ENCODE measurements around the gene DAB1.
"Not testable (repeated sequence)": the region's sequence is repeated elsewhere in the genome, so short reads cannot be mapped to it uniquely, and the experiment has no call there.

Gene DAB1

DNA sequence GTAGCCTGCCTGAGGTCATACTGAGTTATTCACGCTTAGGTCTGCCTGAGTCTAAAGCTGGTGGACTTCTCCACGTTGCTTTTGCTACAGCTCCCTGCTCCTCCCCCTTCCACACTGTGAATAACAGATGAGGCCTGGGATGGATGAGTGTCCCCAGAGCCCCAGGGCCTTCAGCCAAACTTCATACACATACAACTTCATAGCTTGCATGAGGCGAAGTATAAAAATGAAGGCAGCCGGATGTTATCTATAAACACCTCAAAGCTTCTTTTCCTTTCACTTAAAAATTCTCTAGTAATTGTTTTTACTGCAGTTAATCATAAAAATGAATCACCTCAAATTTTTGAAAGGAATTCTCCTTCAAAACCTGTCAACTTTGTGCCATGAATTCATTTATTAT, 70.2 kb downstream of the DAB1 start:
- no peak for DNase-seq

DNA sequence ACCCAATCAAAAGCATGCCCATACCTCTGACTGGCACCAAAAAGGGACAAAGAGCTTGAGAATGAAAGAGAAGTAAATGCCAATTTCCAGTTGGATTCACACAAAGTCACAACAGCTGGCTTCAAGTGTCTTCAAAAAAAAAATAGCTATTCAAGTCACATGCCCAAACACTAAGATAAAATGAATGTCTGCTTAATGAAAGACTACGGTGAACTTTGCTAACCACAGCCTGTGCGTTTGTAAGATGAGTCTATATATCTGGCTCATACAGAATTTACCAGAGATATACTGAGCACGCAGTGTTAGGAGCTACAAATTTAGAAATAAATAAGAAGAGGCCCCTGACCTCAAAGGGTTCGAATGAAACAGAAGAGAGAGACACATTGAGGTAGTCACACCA, 73.2 kb downstream of the DAB1 start:
- DNase-seq = no peak

DNA sequence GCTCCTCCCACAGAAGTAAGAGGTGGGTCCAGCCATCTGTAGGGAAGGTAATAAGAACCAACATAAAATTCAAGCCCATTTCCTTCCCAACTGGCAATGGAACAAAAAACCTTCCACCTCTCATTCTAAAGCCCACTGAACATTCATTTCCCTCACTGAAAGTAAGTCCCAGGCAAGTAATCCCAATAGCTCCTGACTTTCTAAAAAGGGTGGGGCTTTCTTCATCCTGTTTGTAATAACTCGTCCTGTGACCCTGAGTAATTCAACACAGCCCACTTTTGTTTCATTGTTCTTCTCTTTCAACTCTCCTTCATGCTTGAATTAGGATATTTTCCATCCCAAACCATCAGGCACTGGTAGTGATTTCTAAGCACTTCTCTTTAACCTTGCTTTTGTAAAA, 74.9 kb downstream of the DAB1 start:
- DNase-seq = no peak

DNA sequence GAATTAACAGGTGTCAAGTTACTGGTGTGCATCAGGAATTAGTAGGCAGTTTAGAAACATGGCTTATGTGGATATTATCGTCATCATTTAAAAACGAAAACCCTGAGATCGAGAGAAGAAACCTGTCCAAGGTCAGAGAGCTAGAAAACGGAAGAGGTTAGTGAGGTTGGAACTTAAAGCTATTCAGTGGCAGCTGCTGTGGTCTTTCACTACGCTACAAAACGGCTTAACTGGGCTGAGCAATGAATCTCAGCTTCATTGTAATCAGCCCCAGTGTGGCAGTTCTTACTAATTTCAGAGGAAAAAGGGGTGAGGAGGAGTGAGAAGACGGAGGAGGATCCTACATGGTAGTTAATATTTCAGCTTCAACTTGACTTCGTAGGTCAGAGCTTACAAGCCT, 77.9 kb downstream of the DAB1 start:
- no peak for DNase-seq

DNA sequence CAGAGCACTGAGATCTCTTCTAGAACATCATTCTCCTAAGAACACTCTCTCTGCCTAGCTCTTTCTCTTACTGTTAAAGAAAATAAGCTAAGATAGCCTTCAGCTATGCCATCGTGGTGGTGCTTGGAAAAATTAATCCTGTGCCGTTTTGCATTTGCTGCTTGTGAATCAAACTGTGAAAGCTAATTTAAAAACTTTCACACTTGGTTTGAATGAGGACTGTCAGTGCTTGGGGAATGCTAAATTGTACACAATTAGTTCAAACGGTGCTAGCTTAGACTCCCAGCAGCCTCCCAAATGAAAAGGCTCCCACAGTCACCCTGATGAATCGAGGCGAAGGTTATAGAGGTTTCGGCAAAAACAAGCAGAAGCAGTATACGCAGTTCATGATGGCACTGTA, 79.6 kb downstream of the DAB1 start:
- DNase-seq = no peak

DNA sequence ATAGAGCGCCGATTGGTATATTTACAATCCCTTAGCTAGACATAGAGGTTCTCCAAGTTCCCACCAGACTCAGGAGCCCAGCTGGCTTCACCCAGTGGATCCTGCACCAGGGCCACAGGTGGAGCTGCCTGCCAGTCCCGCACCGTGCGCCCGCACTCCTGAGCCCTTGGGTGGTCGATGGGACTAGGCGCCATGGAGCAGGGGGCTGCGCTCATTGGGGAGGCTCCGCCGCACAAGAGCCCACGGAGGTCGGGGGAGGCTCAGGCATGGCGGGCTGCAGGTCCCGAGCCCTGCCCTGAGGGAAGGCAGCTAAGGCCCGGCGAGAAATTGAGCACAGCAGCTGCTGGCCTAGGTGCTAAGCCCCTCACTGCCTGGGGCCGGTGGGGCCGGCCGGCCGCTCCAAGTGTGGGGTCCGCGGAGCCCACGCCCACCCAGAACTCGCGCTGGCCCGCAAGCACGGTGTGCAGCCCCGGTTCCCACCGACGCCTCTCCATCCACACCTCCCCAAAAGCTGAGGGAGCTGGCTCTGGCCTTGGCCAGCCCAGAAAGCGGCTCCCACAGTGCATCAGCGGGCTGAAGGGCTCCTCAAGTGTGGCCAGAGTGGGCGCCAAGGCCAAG, 80.5 kb downstream of the DAB1 start:
- not testable (repeated sequence) for DNase-seq

DNA sequence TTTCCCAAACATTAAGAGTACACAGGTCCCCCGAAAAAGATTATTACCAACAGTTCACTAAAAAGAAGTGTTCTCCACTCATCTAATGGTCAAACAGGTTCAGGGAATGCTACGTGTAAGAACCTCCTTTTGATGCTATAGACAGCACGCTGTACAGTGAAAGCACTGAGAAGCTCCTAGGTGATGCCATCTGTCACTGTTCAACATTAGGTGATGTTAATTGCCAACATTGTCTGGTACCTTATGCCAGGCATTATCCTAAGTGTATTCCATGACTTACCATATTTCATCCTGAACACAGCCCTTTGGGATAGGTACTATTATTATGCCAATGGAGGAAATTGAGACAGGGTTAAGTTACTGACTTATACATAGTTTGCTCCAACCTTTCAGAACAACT, 82.1 kb downstream of the DAB1 start:
- DNase-seq = no peak

DNA sequence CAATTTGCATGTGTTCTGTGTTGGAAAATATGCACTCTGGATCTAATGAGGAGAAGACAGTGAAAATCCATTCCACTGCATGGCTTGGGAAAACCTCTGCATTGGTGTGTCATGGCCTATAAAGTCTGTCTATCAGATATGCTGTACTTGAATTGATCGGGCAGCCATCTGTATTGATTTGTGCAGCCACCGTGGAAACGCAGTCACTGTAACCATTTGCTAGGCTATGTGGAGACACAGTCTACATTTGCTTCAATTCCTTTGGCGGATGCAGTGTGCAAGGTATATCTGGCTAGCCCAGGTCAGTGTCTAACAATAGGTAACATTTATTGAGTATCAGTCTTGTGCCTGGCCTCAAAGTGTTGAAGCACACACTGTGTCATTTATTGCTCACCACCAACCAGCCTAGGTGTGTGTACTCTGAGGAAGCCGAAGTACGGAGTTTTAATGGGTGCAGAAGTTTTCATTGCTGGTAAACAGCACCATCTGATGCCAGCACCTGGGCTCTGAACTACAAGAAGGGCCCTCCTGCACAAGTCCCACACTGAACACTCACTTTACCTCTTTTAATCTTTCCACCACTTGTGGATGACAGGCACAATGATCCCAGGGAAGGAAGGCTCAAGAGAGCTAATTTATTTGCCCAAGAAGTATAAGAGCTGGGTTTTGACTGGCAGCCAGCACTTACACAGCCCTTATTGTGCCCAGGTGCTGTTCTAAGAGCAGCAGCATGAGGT, 83.4 kb downstream of the DAB1 start:
- DNase-seq = no peak

DNA sequence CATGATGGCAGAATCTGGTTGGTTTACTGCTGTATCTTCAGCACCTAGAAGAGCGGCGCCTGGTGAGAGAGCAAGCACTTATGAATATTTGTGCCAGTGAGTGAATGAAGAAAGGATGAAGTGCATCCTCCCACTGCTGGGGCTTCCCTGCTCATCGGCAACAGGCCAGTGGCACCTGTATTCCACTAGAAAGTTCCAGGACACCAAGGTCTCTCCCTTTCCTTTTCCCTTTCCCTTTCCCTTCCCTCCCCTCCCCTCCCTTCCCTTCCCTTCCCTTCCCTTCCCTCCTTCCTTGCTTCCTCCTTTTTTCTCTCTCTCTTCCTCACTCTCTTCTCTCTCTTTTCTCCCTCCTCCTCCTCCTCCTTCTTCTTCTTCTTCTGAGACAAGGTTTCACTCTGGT, 86.2 kb downstream of the DAB1 start:
- no peak for DNase-seq

DNA sequence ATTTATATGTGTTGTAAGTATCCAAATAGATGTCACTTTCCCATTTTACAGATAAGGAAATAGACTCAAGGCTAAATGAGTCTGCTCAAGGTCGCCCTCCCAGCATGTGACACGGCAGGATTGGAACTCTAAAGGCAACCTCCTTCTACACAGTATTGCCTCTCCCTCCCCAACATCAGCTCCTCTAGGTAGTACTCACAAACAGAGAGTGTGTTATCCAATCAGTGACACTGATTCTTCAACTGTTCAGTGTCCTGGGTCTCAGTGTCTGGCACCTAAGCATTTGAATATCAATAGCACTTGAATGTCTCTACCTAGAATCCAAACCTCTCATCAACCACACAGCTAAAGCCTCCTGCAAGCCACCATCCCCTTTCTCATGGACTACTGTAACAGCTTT, 87.1 kb downstream of the DAB1 start:
- no peak for DNase-seq

DNA sequence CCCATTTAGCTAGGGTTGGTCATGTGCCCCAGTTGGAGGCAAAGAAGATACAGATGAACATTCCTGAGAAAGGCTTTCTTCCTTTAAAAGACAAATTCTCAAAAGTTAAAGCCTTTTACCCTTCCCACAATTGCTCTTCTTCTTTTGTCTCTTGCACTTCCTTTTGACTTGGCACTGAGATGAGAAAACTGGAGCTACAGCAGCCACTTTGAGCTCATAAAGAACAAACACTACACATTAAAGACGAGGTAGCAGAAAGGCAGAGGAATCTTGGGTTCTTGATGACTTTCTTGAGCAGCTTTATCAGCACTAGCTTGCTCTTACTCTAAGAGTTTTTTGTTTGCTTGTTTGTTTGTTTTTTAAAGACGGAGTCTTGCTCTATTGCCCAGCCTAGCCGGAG, 92.2 kb downstream of the DAB1 start:
- DNase-seq = no peak

DNA sequence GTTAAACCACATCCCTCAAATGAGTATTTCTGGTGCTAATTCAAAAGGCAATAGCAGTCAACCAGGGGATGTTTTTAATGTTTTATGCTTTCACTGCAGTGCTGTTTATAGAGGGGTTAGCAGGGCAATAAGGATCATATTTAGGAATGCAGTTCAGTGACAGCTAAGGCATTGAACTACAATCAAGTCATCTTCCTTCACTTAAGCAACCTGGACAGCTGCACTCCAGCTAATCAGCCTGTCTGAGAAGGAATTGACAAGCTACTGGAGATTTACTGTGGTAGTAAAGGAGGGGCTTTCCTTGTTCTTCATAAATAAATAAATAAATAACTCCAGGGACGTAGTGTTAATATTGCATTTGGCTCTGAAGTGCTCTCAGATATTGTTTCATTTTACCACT, 93.9 kb downstream of the DAB1 start:
- DNase-seq = no peak

DNA sequence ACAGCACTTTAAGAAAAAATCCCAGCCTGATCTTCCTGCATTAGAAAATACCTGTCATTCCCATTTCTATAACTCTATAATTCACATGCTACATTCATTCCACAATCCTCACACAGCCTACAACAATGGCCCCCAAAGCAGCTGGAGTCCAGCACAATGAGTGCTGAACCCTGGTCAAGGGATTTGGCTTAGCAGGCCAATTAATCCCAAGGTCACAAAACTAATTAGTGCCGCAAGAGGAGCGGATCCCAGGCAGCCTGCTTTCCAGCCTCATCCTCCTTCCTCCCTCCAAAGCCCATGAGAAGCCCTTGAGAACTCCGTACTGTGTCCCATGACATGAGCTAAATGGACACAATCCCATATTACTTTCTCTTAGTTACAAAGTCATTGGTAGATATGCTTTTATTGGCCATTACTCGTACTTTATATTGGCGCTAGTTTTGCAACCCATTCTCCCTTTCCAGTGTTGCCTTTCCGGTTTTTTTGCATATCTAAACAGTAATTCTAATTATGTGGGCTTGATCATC, 94.8 kb downstream of the DAB1 start:
- no peak for DNase-seq

DNA sequence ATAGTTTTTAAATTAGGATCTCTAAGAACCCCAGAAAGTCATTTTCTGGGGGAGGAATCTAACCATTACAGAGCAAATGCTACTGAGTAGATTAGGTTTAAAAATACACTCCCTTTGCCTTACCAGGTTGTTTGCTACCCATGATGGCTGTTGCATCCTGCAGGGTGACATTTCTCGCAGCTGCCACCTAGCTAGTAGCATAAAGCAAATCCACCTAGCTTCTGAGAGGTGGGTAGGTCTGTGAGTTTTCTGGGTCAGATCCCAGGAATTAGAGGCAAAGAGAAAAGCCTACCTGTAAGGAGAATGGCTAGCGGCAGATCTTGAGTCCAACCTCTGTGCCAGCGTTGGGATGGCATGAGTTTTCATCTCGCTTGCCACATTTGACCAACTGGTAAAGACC, 95.9 kb downstream of the DAB1 start:
- no peak for DNase-seq

DNA sequence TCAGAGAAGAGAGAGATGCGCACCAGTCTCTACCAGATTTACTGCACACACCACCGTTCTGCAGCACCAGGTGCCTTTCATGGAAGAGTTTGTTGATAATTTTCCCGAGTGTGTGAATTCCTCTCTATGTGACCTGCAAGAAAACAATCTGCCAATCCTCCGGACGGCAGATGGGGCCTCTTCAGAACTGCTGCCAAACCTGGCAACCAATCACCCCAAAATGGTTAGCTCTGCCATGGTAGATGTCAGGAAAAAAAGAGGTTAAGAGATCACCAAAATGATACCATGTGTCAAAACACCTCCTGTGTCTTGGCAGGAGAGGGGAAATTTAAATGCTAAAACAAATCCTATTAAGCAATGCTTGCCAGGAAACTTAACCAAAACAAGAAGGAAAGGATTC, 96.5 kb downstream of the DAB1 start:
- DNase-seq = no peak

DNA sequence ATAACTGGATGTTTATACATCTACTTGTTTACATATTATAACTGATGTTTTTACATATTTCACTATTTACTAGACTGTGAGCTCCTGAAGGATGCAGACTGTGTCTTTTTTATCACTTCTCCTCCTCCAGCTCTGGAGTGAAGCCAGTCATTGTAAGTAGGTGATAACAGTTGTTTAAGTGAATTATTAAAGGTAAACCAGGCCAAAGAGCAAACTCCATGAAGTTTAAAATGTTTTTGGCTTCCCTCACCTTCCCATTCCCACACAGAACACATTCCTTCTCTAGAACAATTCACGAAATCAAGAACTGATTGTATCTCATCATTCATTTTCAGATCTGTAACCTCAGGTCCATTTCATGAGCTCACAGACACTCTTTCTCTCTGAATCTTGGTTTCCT, 98.3 kb downstream of the DAB1 start:
- no peak for DNase-seq

DNA sequence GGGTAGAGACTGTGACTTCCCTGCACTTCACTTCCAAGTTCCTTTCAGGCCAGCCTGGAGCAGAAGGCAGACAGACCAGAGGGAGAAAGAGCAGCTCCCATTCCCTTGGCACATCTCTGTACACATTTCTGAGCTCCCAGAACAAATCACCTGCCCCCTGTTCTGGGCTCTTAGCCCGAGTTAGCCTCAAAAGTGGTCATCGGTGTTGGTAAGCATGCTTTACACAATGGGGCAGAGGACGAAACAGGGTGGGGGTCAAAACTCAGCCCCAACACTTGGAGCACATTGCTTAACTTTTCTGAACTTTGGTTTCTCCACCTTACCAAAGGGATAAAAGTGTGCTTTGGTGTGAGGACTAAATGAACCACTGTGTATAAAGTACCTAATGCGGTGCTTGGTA, 98.7 kb downstream of the DAB1 start:
- DNase-seq = no peak

DNA sequence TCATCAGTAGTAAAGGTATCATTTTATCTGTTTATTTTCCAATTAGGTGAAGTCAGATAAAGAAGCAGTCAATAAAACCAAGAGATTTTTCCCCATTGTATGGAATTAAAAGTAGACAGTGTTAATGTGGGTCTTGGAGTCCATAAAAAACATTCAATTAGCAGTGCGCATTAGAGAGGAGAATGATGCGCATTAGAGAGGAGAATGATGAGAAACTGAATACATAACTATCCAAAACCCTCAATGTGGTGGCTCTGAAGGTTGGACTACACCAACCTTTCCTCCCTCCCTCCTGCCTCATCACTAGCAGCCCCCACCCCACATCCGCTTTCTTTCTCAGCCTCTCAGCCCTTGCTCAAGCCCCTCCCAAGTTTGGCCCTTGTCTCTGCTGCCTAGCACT, 99.5 kb downstream of the DAB1 start:
- no peak for DNase-seq

DNA sequence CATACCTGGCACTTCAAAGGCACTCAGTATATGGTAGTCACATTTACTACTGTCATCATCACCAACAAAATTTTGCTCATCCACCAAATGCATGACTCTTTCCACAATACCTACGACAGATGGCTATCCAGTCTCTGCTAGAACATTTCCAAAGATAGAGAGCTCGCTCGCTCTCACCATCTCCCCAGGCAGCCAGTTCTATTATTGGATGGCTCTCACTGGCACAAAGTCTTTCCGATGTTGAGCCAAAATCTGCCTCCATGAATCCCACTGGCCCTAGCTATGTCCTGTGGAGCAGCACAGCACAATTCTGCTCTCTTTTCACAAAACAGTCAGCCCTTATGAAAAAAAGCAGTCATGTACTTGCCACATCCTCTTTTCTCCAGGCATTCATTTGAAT, 102.1 kb downstream of the DAB1 start:
- DNase-seq = no peak

DNA sequence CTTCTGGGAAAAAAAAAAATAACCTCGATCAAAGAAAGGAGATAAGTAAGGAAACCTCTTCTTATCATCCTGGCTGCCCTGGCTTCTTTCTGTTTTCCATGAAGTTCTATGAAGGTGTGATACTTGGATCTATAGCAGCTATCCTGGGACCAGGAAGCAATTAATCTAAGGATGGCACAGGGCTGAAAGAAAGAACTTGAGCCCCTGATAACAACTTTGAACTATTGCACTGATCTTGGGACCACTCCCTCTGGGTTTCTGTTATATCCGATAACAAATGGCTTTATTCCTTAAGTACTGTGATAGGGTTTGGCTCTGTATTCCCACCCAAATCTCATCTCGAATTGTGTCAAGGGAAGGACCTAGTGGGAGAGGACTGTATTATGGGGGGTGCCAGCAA, 104.1 kb downstream of the DAB1 start:
- no peak for DNase-seq

DNA sequence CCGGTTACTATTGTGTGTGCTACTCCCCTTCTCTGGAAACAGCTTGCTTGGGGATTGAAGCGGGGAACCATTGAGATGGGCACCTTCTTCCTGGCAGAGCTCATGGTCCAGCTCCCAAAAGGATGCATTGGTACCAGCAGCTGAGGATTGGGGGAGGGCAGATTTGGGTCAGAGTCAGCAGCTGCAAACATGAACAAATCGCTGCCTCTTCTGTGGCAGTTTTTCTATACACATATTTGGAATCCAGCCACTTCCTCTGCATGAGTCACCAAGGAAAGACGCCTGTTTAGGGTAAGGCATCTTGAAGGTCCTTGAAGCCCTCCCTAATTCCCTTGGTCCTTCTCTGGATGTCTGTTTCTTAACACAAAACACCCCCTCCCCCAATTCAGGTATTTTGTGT, 104.7 kb downstream of the DAB1 start:
- DNase-seq = no peak

DNA sequence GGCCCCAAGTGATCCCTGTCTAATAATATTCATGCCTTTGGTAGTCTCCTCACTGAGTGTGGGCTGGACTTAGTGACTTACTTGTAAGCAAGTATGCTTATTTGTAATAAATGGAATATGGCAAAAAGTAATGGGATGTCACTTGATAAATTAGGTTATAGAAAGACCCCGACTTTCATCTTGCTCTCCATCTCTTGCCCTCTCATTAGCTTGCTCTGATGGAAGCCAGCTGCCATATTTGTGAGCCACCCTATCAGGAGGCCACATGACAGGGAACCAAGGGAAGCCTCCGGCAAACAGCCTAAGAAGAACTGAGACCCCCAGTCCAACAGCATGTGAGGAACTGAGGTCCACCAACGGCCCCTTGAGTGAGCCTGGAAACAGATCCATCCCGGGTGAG, 107.0 kb downstream of the DAB1 start:
- no peak for DNase-seq

DNA sequence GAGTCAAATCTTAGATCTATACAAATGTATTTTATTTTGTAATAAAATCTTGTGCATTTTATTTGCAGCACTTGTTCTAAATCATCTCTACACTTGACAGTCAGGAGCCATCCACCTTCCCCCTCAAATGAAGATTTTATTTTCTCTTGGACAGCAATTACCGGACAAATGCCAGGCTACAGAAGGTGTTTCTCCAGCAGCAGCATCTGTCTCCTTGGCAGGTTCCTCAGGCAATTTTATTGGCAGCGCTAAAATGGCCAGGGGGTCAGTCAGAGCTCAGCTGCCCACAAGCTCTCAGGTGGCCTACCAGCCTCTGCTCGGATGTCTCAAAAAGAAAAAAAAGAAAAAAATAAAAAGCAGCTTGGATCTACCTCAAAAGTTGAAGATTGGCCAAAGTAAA, 107.6 kb downstream of the DAB1 start:
- DNase-seq = no peak

DNA sequence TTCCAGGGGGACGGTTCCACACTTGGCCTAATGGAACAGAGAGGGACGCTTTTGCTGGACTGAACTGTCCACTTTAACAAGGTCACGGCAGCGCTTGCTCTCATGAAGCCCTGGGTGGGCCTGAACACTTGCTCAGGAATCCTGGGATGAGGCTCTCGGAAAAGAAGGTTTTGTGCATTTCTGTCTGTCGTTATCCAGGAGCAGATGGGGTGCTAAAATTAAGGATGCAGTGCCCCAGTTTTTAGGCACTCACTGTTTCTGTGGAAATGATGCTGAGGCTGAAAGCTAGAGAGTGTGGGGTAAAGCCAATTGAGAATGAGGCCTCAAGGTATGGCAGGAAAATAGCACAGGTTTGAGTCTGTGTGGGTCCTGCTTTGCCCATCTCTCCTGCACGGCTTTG, 111.0 kb downstream of the DAB1 start:
- DNase-seq = no peak

DNA sequence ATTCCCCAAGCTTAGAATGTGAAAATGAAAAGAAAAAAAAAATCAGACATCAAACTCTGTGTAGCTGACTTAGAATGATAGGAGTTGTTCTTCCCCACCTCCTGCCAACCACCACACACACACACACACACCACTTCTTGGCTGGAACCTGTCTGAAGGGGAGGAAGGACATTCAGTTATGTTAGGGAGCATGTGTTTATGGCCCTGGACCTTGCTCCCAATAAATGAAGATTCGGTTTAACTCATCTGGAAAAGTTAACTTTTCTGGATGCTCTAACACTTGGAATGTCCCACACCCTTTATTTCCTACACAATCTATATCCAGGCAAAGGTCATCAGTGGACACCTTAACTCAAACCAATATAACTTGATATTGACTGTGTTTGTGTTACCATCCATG, 112.4 kb downstream of the DAB1 start:
- DNase-seq = no peak
